ENCODE data around the gene CCDC141.

CCDC141 gene

GRCh38 chr2:178962805-178963433 lies 87.0 kb downstream of the CCDC141 start:
- DNase-seq (ENCODE audit: low read depth), result no peak

DNA sequence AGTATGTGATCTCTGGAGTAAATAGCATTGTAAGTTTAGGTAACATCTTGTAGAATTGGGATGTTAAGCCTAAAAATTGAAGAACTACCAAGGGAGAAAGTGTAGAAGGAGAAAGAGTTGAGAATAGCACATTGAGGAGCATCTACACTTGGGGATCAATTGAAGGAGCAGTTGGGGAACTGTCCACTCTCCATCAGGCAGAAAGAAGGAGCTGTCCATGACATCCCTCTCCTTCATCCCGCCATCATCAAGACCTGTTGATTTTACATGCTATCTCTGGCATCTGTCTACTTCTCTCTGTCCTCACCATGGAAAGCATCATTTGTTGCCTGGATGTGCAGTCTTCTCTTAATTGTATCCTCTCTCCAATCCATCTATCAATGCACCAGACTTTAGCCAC lies 87.8 kb downstream of the CCDC141 start:
- no peak for DNase-seq (ENCODE audit: low read depth)

GRCh38 chr2:178954049-178954448 lies 95.9 kb downstream of the CCDC141 start:
- no peak for DNase-seq (ENCODE audit: low read depth)

DNA sequence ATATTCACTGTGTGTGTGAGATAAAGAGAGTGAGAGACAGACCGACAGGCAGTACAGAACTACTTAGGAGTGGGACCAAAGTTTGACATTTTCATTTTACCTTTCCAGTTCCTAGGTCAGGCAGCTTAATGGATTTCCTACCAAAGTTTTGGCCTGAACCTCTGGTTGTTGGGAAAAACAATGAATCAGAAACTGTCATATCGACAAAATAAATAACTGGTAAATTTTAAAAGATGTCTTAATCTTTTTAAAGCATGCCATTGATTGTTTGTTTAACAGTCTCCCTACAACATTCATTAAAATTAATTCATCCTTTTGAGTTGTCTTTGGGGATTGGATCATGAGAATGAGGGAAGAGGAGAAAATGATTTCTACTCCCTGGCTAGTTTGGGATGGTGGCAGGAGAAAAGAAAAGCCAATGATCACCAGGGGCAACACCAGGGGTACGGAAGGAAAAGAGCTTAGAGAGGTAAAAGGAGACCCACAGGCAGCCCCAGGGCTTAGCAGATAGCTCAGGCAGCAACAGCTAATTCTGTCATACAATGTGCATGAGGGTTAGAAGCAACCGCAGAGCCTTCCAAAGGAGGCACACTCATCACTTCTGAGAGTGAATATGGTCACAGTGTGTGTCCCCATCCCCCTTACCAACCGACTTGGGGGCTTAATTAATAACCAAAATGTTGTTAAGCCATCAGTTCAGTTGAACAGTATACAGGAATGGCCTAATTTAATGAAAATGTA lies 98.5 kb downstream of the CCDC141 start:
- DNase-seq (ENCODE audit: low read depth), result no peak

GRCh38 chr2:178949584-178949983 lies 100.4 kb downstream of the CCDC141 start:
- DNase-seq (ENCODE audit: low read depth), result no peak

GRCh38 chr2:178949151-178949550 lies 100.8 kb downstream of the CCDC141 start:
- no peak for DNase-seq (ENCODE audit: low read depth)

DNA sequence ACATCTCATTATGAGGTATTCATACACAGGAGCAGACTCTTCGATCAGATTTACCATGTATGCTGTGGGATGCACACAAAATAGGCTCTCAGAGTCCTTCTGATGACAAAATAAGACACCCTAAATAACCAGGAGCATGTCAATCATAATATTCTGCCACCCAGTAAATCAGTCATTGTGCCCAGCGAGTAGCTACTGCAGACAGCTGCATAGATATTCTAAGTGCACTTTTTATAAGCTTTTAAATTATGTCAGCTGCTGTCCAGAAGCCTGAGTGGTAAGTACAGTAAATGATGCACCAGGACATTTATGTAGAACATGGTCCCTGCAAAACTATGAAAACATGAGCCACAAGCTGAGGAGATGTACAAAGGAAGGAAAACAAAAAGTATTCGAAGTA lies 102.9 kb downstream of the CCDC141 start:
- no peak for DNase-seq (ENCODE audit: low read depth)

DNA sequence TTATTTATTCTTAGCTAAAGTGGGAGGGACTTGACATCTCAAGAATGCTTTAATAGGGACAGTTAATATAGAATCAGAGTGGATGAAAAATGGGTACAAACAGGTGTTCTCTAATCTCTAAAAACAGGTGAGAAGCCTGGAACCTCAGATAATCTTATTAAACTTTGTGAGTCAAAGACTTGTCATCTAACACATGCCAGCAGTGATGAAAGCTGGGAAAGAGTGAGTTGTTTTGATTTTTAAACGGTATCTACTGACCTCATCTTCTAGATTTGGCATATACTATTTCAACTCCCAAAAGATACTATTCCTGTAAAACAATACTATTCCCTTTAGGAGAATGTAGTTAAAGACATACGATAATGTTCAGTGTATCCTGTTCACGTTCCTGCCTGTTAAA lies 103.4 kb downstream of the CCDC141 start:
- no peak for DNase-seq (ENCODE audit: low read depth)

DNA sequence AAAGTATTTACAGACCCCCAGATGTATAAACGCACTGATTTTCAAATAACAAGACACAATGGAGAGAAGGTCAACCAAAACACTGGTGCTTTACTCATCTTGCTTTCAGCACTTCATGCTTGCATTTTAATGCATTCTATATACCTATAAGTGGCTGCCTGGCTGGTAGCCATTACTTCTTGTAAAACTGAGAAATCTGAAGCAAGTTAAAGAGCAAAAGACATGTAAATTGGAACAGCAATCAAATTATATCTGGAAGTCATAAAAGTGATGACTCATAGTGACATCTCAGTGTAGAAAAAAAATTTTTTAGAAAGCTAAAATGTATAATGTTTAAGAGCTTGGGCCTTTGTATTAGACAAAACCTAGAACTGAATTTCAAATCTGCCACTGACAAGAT lies 106.2 kb downstream of the CCDC141 start:
- no peak for DNase-seq (ENCODE audit: low read depth)

DNA sequence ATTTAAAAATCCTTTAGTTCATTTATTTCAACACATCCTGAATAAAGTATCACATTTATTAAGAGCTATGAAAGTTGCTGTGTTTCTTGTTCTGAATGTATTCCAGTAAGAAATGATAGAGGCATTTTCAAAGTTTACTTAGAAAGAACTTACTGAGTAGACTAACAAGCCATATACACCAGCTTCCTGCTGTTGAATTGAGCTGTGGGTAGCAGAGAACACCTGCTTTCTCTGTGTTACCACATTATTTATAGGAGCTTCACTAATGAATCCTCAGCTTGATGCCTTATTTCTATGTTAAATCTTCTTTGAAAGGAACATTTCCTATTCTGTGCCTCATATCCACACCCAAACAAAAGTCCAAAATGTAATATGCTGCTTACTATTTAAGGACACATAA lies 115.4 kb downstream of the CCDC141 start:
- DNase-seq (ENCODE audit: low read depth), result no peak

DNA sequence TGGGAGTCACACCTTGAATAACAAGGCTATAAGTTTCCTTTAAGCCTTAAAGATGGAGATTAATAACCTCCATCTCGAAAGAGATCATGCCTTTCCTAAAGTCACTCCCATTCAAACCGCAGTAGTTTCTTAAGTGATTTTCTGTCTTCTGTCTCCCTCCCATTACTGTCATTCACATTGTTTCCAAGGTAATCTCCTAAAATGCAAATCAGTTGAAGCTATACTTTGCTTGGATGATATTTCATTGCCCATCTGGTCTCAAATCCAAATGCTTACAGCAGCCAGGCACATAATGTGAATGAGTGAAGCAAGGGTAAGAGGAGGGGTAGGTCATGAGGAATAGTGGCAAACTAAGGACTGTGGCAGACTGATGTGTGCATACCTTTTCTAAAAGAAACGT lies 116.4 kb downstream of the CCDC141 start:
- no peak for DNase-seq (ENCODE audit: low read depth)

DNA sequence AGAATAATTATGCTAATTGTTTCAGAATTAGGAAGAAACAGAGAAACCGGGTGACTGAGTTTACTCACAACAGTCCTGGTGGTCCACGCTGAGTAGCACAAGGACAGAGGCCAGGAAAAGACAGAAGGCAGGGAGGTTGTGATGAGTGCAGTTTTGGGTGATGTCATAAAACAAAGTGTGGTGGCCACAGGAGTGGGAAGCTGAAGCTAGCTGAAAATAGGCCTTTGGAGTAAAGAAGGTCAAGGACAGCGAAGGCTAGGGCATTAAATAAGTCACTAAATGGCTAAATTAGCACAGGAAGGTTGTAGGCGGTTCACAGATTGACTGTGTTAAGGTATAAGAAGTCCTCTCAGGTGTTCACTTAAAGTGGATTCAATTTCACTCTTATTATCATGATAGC lies 121.9 kb downstream of the CCDC141 start:
- no peak for DNase-seq (ENCODE audit: low read depth)

GRCh38 chr2:178927173-178927572 lies 122.8 kb downstream of the CCDC141 start:
- no peak for DNase-seq (ENCODE audit: low read depth)

- DNase-seq (ENCODE audit: low read depth), result no peak
These were observed 125.1 kb downstream of the CCDC141 start for GRCh38 chr2:178924817-178925216.

DNA sequence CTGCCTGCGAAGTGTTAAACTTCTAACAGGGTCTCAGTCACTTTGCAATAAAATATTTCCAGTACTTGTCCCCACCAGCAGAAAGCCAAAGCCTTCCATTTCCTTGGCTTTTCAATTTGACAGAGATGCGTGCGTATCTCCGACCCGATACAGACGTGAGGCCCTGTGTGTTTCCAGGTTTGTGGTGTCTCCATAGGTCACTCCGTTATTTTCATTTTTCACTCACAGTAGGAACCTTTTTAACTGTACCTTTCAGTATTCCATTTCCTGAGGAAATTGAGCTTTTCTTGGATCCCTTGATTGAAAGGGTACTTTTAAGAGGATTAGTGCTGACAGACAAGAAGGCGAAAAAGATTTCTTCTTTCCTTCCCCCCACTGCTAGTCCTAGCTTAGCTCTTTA lies 126.4 kb downstream of the CCDC141 start:
- no peak for DNase-seq (ENCODE audit: low read depth)

DNA sequence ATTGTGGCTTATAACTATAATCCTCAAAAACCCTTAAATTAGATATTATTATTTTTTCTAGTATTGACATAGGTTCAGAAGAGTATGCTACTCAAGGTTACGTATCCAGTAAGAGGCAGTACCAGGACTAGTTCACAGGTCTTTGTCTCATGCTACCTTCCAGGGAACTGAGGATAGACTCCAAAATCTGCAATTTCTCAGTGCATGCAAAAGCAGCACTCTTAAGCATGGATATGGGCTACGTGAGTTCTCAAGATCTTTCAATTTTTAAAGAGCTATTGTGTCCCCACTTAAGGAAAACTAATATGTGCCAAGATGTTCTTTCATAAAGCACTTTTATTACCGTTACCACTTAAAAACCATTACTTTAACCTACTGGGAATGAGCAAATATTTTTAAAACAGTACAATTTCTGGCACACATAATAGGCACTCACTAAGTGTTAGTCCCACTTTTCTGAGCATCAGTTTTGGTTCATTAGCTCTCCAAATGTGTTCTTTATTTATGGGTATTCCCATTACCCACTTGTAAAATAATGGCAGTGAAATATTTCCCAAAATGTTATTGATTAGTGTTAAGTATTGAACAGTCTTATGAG lies 128.9 kb downstream of the CCDC141 start:
- DNase-seq (ENCODE audit: low read depth), result no peak

DNA sequence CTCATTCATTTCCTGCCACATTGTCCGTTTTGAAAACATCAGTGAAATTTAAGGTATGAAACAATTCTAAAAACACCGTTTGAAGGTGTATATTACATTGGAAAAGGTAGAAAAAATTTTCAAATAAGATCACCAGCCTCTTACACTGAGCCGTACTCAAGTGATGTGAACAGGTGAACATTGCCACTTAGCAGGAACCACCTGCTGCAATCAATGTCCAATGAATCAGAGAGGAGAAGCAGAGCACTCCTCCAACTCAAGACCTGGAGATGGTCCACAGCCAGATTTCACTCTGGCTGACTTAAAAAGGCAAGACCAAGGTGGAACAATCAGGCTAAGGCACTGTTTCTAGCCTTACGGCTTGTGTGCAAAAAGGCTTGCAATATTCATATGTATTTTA lies 132.4 kb downstream of the CCDC141 start:
- no peak for DNase-seq (ENCODE audit: low read depth)

DNA sequence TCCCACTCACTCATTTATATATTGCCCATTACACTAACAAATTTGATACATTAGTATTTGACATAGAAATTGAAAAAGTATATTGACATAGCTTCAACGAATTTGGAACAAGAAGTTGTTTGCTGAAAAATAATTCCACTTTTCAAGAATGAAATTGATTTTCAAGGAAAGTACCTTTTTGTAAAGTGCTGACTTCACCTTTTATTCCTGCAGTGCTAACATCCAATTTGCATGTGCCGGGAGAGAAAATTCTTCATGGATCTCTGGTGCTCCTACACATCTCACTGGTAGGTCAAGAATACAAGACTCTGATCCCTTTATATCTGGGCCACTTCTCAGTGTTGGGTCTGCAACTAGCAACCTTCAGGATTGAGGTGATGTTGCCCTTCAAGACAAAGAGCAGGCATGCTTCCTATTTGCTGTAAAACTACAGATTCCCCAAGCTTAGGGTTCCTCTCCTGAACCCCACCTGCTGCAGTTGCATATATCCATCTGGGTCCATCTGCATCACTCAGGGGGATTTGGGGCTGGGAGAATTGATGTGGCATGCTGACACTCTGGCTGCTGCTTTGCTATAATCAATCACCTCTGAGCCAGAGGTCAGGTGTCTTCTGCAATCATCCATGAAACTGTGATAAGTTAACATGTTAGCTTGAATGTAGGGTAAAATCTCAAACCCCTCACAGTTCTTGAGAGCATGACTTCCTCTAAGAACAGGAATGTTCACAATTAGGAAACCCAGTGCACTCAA lies 134.3 kb downstream of the CCDC141 start:
- DNase-seq (ENCODE audit: low read depth), result no peak

DNA sequence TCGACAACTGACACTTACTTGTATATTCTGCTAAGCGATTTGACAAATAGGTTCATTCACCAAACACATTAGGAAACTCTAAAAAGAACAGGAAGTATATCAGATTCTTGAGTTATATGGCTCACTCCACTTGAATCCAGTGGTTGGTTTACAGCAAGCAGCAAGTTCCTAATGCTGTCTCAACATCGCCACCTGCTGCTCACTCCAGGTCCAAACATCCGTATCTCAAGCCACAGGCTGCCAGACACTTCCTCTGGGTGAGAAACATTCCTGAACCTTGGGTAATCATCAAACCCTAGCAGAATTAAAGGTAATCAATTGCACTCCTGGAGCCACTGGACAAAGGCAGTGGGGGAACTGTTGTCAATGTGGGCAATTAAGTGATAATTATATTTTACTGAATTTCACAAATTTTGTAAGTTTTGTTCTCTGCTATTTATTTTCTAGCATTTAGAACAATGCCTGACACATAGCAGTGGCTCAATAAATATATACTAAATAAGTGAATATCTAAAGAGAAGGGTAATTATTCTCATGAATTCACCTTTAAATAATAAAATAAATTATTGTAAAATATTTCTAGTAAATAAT lies 135.6 kb downstream of the CCDC141 start:
- peak; percentile 54 for DNase-seq (ENCODE audit: low read depth)

- no peak for DNase-seq (ENCODE audit: low read depth)
These were observed 136.9 kb downstream of the CCDC141 start for GRCh38 chr2:178913049-178913441.

DNA sequence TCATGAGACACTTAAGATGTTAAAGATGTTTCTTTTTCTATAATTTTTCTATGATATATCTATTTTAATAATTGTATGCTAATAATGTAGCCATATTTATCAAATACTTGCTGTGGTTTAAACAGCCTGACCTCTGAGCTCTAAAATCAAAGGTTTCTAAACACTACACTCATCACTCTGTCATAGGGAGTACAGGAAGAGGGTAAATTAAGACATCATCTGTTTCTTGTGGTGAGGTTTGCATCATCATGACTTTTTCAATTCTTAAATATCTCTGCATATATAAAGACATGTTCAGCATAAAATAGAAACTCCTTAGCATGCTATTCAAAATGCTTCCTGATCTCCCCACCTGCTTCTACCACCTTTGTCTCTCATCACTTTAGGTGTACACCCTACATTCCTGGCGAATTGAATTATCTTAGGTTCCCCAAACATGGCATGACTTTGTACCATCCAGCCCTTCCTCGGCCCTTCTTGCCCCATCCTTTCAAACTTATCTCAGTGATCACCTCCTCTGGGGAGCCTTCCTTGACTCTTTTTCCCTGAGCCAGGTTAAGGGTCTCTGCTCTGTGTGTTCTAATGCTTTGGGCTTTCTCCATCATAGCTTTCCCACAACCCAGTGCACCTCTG lies 137.4 kb downstream of the CCDC141 start:
- DNase-seq (ENCODE audit: low read depth), result no peak

DNA sequence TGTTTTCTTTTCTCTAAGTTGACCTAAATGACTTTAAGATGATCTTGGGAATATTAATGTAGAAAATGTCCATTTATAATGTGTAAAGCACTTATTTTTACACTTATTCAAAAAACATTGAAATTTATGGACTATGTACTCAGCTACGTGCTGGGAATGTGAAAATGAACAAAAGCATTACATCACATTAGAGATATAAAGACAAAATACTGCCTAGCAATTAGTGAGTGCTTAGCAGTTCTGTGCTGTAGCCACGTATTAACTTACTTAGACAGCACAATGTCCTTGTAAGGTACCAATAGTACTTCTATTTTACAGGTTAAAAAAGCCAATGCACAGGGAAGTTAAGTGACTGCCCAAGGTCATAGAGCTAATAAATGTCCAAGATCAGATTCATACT lies 138.9 kb downstream of the CCDC141 start:
- DNase-seq (ENCODE audit: low read depth), result no peak
